Activated B cell treated with CpG ODN at 0.5 μM for 24 hours (primary cell): Measurements from ENCODE around the gene TNFAIP8. TPM values are rescaled to one million over a fixed set of nuclear protein-coding genes. Genes with fewer than 3 reads are reported as not detected.

Experiments used
- ATAC-seq: fragments of 200-7000 bp; cut with Tn5 transposase; one replicate; pipeline ENCODE4 v1.10.0; 2021; ENCODE audit warnings: low read depth, mild to moderate bottlenecking, moderate library complexity
- CTCF ChIA-PET: fragments of 350-600 bp; sonication (Branson Sonifier 250); formaldehyde crosslinking; loops from one replicate; lab custom pipeline; 2021; ENCODE audit warnings: antibody characterized with exemption; lab: Charles Lee
- POLR2A ChIA-PET: fragments of 350-600 bp; sonication (Branson Sonifier 250); formaldehyde crosslinking; loops from one replicate; lab custom pipeline; 2021; ENCODE audit warnings: antibody characterized with exemption; lab: Charles Lee
- DNase-seq: peaks from one replicate; pipeline ENCODE4 v3.0.0; 2022
- H3K27ac Mint-ChIP-seq: one replicate; pipeline ENCODE4 v1.8.0; 2020; ENCODE audit warnings: mixed read lengths
- H3K27me3 Mint-ChIP-seq: one replicate; pipeline ENCODE4 v1.8.0; 2021; ENCODE audit warnings: mixed read lengths
- H3K36me3 Mint-ChIP-seq: one replicate; pipeline ENCODE4 v1.8.0; 2021; ENCODE audit warnings: low read depth, mixed read lengths
- H3K4me1 Mint-ChIP-seq: one replicate; pipeline ENCODE4 v1.8.0; 2021; ENCODE audit warnings: mixed read lengths
- H3K4me3 Mint-ChIP-seq: one replicate; pipeline ENCODE4 v1.8.0; 2020; ENCODE audit warnings: mild to moderate bottlenecking, mixed read lengths
- H3K9me3 Mint-ChIP-seq: one replicate; pipeline ENCODE4 v1.8.0; 2020; ENCODE audit warnings: mixed read lengths
- CTCF ChIP-seq: fragments of 200-600 bp; IDR thresholded peaks from one replicate; pipeline ENCODE4 v1.8.0; 2022; ENCODE audit warnings: antibody characterized with exemption, mild to moderate bottlenecking
- intact Hi-C: fragments of 100-400 bp; cut with micrococcal nuclease; formaldehyde crosslinking; loops from one replicate; pipeline ENCODE4 v1.15.1; 2024
- total RNA-seq: library from RNA; stranded (reverse); gene quantifications from 2 replicates; pipeline ENCODE4 v1.2.3, GENCODE V29; 2022

TNFAIP8 gene
- total RNA-seq, 1 donor from 2014 or later: 135 TPM

- peak overlapping the region; percentile 79 for H3K27ac Mint-ChIP-seq
- peak overlapping the region; percentile 15 for H3K4me3 Mint-ChIP-seq
- intact Hi-C loops: loop anchor here (1.0 kb wide), 1 partner anchor 8 kb away; no protein-coding TSS in a partner anchor
- ChIA-PET CTCF (interaction anchor here (0.9 kb wide), 1 partner anchor 27 kb away, joined by 3 read pairs; no protein-coding TSS in a partner anchor), POLR2A (interaction anchor here (0.7 to 1.1 kb wide), 2 partner anchors 23 to 85 kb away, joined by 3 read pairs; no protein-coding TSS in a partner anchor)
- peaks cover 43% of the 10 kb centered on the region for H3K36me3 Mint-ChIP-seq
- H3K4me1 Mint-ChIP-seq: peaks cover 95% of the 10 kb centered on the region
- no peak for TF ChIP-seq CTCF
- H3K9me3 Mint-ChIP-seq: no peaks in the 10 kb centered on the region
- DNase-seq: no peak
- ATAC-seq: peak; percentile 51
- H3K27me3 Mint-ChIP-seq: no peaks in the 10 kb centered on the region
These were observed 29.8 kb downstream of the TNFAIP8 start for GRCh38 chr5:119385536-119386128.

GRCh38 chr5:119386596-119387344 is 31.0 kb downstream of the TNFAIP8 start:
- no peaks in the 10 kb centered on the region for H3K9me3 Mint-ChIP-seq
- no peaks in the 10 kb centered on the region for H3K27me3 Mint-ChIP-seq
- no peak overlapping the region for H3K4me3 Mint-ChIP-seq
- intact Hi-C loops: loop anchor here (1.0 kb wide), 2 partner anchors 11 to 13 kb away; no protein-coding TSS in a partner anchor
- H3K27ac Mint-ChIP-seq: peak overlapping the region; percentile 50
- H3K4me1 Mint-ChIP-seq: peaks cover 96% of the 10 kb centered on the region
- ChIA-PET POLR2A (interaction anchor here (1.1 kb wide), 2 partner anchors 30 to 86 kb away, joined by 3 to 4 read pairs; no protein-coding TSS in a partner anchor), CTCF (no interaction called here)
- peaks cover 51% of the 10 kb centered on the region for H3K36me3 Mint-ChIP-seq
- ATAC-seq (no peak), DNase-seq (no peak)
- no peak for TF ChIP-seq CTCF

GRCh38 chr5:119387945-119388618 is 32.3 kb downstream of the TNFAIP8 start:
- Mint-ChIP-seq H3K27ac (peak overlapping the region; percentile 82), H3K36me3 (peaks cover 56% of the 10 kb centered on the region), H3K4me1 (peaks cover 98% of the 10 kb centered on the region), H3K9me3 (no peaks in the 10 kb centered on the region), H3K27me3 (no peaks in the 10 kb centered on the region), H3K4me3 (no peak overlapping the region)
- no peak for ATAC-seq
- POLR2A ChIA-PET: interaction anchor here (0.7 kb wide), 1 partner anchor 120 kb away, joined by 3 read pairs; no protein-coding TSS in a partner anchor
- no peak for TF ChIP-seq CTCF
- intact Hi-C loops: loop anchor here (1.0 kb wide), 2 partner anchors 9 to 15 kb away; no protein-coding TSS in a partner anchor
- DNase-seq: no peak
- CTCF ChIA-PET: no interaction called here

- intact Hi-C loops: no loop called here
- ATAC-seq (no peak), DNase-seq (no peak)
- Mint-ChIP-seq H3K9me3 (no peaks in the 10 kb centered on the region), H3K4me3 (peak overlapping the region; percentile 47), H3K27ac (peak overlapping the region; percentile 82), H3K36me3 (peaks cover 62% of the 10 kb centered on the region), H3K27me3 (no peaks in the 10 kb centered on the region), H3K4me1 (peaks cover 98% of the 10 kb centered on the region)
- ChIA-PET POLR2A (interaction anchor here (0.7 to 1.3 kb wide), 2 partner anchors 116 to 121 kb away, joined by 3 read pairs; no protein-coding TSS in a partner anchor), CTCF (no interaction called here)
- TF ChIP-seq CTCF: no peak
These were observed 32.9 kb downstream of the TNFAIP8 start for GRCh38 chr5:119388619-119389190.
